ENCODE results near the gene DPP6.

The DPP6 gene

DNA sequence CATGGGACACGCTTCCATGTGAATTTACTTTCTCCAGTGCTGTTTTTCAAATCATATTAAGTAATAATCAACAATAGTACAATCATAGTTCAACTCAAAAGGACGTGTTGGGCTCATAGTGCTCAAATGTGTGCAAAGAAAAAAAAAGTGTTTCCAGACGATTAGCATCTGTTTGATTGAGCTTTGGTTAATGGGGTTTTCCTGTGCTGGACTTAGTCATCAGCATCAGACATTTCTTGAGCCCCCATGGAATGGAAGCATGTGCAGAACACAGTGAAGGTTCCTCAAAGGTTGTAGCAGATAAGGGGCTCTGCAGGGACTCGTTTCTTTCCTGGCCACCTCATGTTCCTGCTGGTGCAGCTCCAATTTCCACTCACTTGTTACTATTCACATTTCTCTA lies 716.8 kb downstream of the DPP6 start:
- DNase-seq (ENCODE audit: low read depth in 2 of 2), result no peak

DNA sequence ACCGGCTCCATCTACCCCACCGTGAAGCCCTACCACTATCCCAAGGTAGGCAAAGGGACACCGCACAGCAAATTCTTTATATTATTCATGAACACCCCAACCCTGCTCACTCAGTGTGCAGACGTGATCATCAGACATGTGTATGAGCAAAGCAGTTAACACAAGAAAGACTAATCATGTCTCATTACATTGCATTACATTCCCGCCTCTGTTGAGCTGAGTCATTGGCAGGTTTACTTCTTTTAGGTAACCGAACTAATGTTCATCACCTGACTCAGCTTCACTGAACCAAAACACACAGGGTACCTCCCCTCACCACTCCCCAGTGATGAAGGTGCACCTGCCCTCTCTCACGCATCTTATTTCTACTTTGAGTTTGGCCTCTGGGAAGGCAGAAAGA lies 717.3 kb downstream of the DPP6 start:
- no peak for DNase-seq (ENCODE audit: low read depth in 2 of 2)

DNA sequence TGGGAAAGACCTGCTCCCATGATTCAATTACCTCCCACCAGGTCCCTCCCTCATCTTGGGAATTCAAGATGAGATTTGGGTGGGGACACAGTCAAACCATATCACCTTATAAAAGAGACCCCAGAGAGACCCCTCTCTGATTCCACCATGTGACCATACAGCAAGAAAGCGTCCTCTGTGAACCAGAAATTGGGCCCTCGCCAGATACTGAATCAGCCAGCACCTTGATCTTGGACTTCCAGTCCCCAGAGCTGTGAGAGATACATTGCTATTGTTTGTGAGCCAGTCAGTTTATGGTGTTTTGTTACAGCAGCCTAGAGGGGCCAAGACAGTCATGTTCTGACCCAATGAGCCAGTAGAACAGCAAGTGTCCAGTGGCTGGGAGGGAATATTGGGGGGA lies 718.2 kb downstream of the DPP6 start:
- DNase-seq (ENCODE audit: low read depth in 2 of 2), result no peak

DNA sequence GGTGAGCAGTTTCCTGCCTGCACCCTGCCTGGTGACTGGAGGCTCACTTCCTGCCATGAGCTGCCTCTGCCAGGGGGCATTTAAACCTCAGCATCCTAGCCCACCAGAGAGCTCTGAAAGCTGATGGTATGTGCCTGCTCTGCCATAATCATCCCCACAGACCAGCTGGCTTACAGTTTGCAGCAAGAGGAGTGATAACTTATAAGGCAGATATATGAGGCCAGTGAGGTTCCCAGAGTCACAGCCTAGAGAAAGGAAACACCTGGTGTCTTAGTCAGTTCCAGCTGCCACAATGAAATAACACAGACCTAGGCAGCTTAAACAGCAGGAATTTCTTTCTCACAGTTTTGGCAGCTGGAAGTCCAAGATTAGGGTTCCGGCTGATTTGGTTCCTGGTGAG lies 718.8 kb downstream of the DPP6 start:
- no peak for DNase-seq (ENCODE audit: low read depth in 2 of 2)

DNA sequence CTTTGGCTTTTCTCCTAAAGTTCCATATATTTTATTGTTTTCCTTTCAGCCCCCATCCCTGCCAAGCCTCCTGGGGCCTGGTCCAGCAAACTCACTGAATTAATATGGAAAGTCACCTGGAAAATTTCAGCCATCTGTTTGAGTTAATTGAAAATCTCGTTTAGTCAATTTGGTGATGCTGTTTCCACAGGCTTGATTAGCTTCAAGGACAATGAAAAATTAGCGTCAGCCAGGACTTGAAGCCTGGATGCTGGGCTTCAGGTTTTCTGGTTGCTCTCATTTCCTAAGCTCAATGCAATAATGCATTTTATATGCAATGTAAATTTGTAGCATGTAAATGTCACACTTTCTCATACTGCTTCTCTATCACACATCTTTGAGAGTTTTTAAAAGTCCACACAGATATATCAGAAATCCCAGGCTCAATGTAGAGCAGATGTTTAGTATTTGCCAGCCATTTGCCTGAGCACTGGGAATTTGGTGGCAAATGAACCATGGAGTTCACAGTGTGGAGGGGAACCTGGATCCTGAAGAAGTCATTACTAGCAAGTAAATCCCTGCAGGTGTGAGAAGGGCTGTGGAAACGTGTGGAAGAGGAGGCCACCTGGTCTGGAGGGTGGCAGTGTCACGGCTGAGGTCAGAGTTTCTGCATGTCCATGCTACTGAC lies 722.2 kb downstream of the DPP6 start:
- DNase-seq (ENCODE audit: low read depth in 2 of 2), result no peak

DNA sequence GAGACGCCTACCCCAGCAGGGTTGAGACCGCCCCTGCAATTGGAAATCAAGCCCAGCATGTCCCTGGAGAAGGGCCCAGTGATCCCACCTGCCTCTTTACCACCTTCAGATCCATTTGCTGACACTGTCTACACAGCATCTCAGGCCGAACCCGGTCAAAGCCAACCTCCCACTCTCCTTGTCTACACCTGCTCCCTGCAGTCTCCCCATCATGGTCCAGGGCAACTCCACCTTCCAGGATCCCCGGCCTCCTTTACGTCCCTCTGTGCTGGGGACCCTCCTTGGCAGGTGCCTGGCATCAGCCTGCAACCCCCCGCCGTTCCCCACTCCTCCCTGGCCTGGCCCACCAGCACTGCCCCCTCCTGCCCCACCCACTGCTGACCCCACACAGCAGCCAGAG lies 723.5 kb downstream of the DPP6 start:
- no peak for DNase-seq (ENCODE audit: low read depth in 2 of 2)

DNA sequence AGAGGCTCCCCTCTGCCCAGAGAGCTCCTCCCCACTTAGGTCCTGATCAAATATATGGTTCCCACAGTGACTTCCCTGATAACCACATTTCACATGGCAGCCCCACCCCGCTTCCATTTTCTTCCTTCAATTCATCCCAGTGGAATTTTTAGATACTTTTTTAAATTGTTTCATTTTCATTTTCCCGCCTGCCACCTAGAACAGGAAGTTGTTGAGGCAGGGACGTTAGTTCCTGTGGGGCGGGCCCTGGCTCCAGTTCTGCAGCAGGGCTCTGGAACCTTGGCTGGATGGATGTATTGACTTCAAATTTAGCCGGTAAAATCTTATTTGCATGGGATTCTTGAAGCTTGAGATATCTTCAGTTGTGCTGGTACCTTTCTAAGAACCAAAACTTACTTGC lies 724.2 kb downstream of the DPP6 start:
- DNase-seq (ENCODE audit: low read depth in 2 of 2), result no peak

DNA sequence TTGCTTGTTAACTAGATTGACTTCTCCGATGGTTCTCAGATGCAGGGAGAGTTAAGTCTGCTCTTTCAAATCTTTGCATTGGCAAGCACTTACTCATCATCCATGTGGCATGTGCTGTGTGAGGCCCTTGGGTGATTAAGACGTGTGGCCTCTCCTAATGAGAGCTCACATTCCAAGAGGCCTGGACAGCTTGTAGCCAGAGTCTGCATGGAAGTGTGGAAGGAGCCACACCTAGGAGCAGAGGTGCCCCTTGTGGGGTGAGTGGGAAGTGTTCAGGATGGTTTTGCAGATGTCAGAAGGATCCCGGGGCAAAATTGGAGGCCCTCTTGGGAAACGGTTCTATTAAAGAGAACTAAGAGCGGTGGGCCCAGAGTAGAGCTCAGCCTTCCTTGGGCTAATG lies 724.8 kb downstream of the DPP6 start:
- DNase-seq (ENCODE audit: low read depth in 2 of 2), result no peak

DNA sequence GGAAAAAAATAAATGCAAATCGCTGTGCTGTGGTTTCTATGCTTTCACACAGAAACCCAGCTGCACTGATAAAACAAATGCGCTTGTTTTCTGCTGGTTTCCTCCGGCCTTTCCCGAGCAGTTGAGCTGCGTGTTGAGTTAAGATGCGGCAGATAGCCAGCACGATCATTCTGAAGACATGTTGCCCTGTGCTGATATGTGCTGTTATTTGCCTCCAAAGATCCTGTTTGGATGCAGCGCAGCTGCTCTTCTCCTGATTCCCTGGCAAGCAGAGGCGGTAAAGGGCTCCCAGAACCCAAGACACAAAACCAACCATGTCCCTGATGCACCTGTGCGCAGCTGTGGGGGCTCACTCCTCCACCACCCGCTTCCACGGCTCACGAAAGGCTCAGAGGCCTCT lies 725.3 kb downstream of the DPP6 start:
- DNase-seq (ENCODE audit: low read depth in 2 of 2), result no peak

DNA sequence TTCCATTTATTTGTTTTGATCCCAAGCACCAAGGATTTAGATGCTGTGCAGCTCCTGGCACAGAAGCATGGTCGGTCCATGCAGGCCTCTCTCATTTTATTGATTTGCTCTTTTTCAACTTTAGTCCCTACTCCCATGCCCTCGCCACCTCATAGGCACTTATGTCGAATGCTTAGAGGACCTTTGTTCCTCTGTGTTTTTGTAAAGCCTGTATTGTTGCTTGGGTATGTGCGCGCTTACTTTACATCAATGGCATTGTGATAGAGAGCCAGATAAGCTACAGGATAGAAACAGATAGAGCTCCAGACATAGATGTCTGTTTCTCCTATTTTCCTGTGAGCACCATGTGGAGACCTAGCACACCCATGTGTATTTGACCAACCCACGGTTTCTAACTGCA lies 725.7 kb downstream of the DPP6 start:
- DNase-seq (ENCODE audit: low read depth in 2 of 2), result no peak

DNA sequence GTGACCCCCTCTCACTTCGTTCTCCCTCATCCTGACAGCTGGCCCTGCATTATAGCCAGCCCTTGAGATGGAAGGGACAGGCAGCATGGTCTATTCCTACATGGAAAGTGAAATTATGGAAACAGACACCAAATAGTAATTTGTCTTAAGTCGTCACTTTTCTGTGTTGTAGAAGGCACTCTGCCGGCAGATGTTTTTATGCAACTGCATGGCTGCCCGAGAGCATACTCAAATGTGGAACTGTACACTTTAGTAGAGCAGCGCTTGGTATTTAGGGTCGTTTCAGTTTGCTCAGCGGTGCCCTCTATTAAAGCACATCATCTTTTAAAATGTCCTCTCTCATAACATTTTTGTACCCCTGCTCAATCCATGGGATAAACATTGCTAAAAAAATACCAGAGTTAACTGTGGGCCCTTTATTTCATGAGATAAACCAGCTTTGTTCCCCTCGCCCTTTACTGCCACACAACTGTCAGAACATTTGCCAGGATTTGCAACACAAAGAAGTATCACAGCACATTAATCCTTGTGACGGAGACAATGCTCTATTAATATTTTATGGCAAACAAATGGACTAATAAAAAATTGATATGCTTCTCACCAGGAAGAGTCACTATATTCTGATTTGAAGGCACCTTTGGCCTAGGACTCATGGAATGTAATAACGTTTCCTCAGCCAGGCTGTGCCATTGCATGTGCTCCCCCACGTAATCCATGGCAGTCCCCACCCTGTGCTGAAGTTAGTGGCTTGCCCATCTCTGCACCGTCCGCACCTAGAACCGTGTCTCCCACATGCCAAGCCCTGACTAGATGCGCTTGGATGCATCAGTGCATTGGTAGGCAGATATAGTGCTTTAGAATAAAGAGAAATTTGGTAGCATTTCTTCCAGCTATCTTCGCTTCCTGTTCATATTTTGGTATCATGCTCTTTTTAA lies 729.4 kb downstream of the DPP6 start:
- DNase-seq (ENCODE audit: low read depth in 2 of 2), result no peak

DNA sequence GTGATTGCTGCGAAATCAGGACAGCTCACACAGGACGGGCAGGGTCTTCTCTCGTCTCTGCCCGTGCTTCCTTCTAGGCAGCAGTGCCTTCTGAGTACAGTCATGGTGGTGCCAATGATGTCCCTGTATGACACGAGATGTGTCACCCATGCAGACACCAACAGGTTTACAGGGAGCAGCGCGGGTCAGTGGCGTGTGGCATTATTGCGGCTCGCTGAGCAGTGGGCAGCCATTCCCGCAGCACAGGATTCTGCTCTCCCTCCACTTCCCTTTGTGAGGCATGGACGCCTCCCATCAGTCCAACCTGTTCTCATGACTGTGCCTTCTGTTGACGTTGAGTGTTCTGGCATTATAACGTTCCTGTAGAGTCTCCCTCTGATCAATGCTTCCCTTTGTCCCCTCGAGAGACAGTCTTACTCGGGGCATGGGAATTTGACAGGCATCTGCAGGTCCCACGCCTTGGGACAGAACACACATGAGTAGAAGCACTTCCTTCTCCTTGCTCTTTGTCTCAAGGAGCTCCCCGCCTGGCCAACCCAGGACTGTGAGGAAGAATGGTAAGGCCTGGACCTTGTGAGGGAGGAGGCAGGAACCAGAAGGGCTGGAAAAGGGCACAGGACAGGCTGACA lies 731.2 kb downstream of the DPP6 start:
- no peak for DNase-seq (ENCODE audit: low read depth in 2 of 2)

DNA sequence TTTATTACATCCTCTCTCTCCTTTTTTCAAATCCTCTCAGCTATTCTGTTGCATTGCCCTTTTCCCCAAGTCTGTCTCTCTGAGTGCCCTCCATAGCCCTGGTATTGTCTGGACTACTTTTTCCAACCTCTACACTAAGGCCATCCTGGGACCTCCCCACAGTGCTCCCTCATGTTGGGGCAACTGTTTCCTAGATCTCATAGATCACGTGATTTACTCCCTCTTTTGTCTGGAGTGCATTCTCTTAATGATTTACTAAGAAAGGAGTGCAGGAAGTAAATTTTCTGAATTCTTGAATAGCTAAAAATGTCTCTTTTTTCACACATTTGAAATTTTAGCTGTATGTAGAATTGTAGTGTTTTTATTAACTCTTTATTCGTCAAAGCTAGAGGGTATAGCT lies 733.7 kb downstream of the DPP6 start:
- no peak for DNase-seq (ENCODE audit: low read depth in 2 of 2)

DNA sequence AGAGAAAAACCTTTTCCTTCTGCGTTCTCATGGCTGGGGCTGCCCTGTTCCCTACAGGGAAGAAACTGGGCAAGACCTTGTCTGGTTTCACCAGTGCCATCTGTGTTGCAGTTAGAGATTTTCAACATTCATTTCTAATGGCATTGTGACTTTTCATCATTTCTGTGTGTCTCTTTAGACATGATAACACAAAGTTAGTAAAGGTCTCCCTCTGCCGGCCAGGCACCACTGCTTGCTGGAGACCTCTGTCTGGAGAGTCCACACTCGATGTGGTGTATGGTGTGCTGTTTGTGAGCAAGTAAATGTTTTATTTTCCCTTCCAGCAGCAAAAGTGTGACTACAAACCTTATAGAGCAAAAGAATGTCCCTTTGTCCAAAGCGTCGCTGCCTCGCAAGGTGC lies 737.2 kb downstream of the DPP6 start:
- DNase-seq (ENCODE audit: low read depth in 2 of 2), result no peak

DNA sequence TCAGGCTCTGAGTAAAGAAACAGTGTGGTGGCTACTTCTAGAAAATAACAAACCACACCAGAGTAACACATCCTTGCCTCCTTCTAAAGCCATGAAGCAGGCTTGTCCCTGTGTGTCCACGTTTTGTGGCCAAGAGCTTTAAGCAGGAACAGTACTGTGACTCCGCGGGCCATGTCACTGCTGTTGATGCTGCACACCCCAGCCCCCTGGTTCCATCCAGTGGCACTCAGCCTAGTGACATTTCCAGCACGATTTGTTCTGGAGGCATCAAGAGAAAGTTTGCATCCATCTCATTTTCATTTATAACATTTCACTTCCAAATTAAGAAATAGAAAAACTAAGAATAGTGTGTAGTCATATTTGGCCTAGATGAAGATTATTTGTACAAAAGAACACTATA lies 739.4 kb downstream of the DPP6 start:
- no peak for DNase-seq (ENCODE audit: low read depth in 2 of 2)

DNA sequence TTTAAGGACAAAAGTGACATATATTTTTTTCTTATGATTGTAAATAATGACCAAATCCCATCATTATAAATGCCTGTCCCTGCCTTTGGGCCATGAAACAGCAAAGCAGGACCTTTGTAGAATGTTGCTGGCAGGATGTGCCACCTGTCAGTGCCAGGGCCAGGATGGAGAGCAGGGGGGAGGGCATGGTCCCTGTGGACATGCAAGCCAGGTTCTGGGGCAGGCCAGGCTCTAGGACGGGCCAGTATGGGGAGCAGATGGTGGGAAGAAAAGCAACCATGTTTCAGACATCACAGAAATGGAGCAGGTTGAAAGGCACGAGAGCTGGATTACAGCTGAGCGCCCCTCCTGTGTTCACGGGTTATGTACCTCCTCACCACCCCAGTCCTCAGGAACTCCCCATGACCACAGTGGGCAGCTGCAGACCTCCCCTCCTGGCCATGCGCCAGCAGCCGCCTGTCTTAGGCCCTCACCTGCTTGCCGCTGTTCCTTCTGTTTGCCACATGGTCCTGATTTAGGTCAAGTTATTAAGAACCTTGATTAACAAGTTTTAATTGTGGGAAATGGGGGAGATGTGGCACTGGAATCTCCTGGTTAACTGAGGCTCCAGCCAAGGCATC lies 740.3 kb downstream of the DPP6 start:
- no peak for DNase-seq (ENCODE audit: low read depth in 2 of 2)

DNA sequence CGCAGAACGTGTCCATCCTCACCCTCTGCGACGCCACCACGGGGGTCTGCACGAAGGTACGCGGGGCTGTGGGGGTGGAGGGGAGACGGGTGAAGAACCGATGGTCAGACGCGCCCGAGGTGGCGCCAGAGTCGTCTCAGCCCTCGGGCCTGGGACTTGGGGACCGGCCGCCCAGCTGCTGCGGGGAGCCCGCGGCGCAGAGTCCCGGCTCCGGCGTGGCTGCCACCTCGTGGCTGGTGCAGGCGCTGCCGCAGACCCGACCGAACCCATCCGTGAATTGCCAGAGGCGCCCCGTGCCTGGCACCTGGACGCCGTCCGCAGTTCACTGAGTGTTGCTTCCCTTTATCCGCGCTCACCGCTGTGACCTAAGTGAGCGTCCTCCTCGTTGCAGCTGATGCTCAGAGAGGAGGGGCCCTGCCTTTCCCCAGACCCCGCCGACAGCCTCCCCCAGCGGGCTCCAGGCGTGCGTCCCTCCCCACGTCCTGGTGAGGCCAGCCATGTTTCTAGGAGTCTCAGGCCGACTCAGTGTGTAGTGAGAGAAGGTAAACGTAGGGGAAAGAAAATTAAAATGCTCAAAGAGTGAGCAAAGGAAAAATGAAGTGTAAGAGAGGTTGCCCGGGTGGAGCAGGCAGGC lies 742.1 kb downstream of the DPP6 start:
- DNase-seq (ENCODE audit: low read depth in 2 of 2), result peak in 1 of 2 donors; percentile 3

DNA sequence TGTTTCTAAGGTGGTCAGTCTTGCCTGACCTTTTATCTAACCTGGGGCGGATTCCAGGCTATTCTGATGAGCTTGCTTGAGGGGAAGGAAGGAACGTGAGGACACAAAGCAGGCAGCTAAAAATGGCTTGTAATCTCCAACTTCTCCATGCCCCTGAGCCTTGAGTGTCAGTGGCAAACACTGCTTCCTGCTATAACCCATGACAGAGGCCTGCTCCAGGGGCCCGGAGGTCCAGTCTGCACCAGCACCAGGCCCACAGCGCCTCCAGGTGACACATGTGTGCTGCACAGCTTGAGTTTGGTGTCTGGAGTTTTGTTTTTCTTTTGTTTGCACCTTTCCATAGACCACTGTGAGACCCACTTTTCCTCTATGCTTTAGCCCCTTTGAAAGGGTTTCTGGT lies 742.8 kb downstream of the DPP6 start:
- no peak for DNase-seq (ENCODE audit: low read depth in 2 of 2)

DNA sequence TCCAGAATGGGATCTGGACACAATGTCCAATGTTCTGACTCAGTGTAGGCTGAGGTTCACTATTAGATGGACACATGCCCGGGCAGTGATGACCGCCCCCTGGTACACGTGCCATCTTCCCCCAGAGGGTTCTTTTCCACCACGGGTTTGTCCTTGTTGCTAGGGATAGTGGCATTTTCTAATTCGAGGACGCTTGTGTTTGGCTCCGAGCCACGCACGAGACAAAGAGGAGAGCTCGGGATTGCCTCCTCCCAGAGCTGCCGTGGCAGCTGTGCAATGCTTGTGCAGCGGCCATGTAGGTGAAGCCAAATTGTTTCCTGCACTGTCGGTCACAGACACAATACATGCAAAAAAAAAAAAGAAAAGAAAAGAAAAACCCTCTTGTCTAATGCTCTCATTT lies 743.2 kb downstream of the DPP6 start:
- DNase-seq (ENCODE audit: low read depth in 2 of 2), result no peak

DNA sequence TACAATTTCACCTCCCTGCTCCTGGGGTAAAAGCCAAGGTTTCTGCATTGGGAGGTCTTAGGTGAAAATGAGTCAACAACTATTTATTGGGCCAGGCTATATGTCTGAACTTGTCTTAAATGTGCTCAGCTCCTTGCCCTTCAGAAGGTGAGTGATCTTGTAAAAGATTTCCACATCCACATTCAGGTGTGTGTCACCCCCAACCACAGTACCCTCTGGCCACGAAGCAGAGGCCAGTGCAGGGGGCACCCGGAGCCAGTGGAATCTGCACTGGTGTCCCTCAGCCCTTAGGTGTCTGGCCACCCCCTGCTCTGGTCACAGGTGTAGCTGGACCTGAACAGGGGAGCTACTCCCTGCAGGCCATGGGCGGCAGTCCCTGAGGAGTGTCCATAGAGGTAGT lies 752.3 kb downstream of the DPP6 start:
- no peak for DNase-seq (ENCODE audit: low read depth in 2 of 2)

DNA sequence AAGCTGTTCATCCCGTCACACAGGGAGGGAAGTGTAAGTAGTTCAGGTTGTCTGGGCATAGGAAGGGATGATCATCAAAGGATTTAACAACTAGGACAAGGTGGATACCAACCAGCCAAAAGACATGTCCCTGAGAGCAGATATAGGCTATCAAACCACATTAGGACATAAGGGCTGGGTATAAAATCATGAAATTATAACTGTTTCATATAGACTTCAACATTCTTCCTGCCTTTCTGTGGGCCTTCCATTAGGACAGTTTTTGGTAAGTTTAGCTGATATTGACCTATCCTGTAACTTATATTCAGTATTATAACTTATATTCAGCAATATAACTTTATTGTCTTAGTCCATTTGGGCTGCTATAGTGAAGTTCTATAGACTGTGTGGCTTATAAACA lies 759.8 kb downstream of the DPP6 start:
- DNase-seq (ENCODE audit: low read depth in 2 of 2), result no peak

Data from stimulated activated CD4-positive, alpha-beta T cell treated with anti-CD3 and anti-CD28 coated beads, Interleukin-1b, Interleukin-23, amount 100 ng/mL, for 4 hours (primary cell).